ENCODE data around the gene ATP6V0A4.
"Not testable (repeated sequence)": the region's sequence is repeated elsewhere in the genome, so short reads cannot be mapped to it uniquely, and the experiment has no call there.

The ATP6V0A4 gene

GRCh38 chr7:138797715-138798320 is at the start of gene ATP6V0A4, which contains the start of gene TMEM213:
Gene ATP6V0A4, minus strand, starts transcription at chr7:138798196. Its CDS starts 26,949 bp downstream, at chr7:138771247.
Gene TMEM213, plus strand, starts transcription at chr7:138797994. Its CDS starts 111 bp downstream, at chr7:138798105.
- no peak for DNase-seq

GRCh38 chr7:138845711-138846110 is 47.7 kb upstream of the ATP6V0A4 start:
- DNase-seq = no peak

GRCh38 chr7:138843632-138844580 is 45.9 kb upstream of the ATP6V0A4 start:
- no peak for DNase-seq

- peak; percentile 18 for DNase-seq
Measured at GRCh38 chr7:138842111-138842510, 44.1 kb upstream of the ATP6V0A4 start.

- no peak for DNase-seq
Measured at GRCh38 chr7:138838166-138838565, 40.2 kb upstream of the ATP6V0A4 start.

- no peak for DNase-seq
Measured at GRCh38 chr7:138837627-138838026, 39.6 kb upstream of the ATP6V0A4 start.

- no peak for DNase-seq
Measured at GRCh38 chr7:138835087-138835486, 37.1 kb upstream of the ATP6V0A4 start.

GRCh38 chr7:138834583-138834982 is 36.6 kb upstream of the ATP6V0A4 start:
- DNase-seq = no peak

GRCh38 chr7:138833596-138833995 is 35.6 kb upstream of the ATP6V0A4 start:
- DNase-seq = no peak

GRCh38 chr7:138832966-138833365 is 35.0 kb upstream of the ATP6V0A4 start:
- no peak for DNase-seq

GRCh38 chr7:138829335-138829734 is 31.3 kb upstream of the ATP6V0A4 start:
- no peak for DNase-seq

- no peak for DNase-seq
Measured at GRCh38 chr7:138828302-138828701, 30.3 kb upstream of the ATP6V0A4 start.

- DNase-seq = no peak
Measured at GRCh38 chr7:138825049-138825721, 27.2 kb upstream of the ATP6V0A4 start.

- no peak for DNase-seq
Measured at GRCh38 chr7:138822867-138823535, 25.0 kb upstream of the ATP6V0A4 start.

- DNase-seq = no peak
Measured at GRCh38 chr7:138821912-138822311, 23.9 kb upstream of the ATP6V0A4 start.

- no peak for DNase-seq
Measured at GRCh38 chr7:138819625-138820024, 21.6 kb upstream of the ATP6V0A4 start.

GRCh38 chr7:138816650-138817049 is 18.7 kb upstream of the ATP6V0A4 start:
- DNase-seq = no peak

- no peak for DNase-seq
Measured at GRCh38 chr7:138814816-138815332, 16.9 kb upstream of the ATP6V0A4 start.

GRCh38 chr7:138813945-138814344 is 15.9 kb upstream of the ATP6V0A4 start:
- no peak for DNase-seq

GRCh38 chr7:138811327-138811726 is 13.3 kb upstream of the ATP6V0A4 start:
- DNase-seq = not testable (repeated sequence)

GRCh38 chr7:138809346-138809745 is 11.3 kb upstream of the ATP6V0A4 start:
- DNase-seq = no peak

- DNase-seq = no peak
Measured at GRCh38 chr7:138804618-138805017, 6.6 kb upstream of the ATP6V0A4 start.

GRCh38 chr7:138802706-138803105 is 4.7 kb upstream of the ATP6V0A4 start:
- DNase-seq = no peak

Measured in HCEC 1CT (cell line).